H9 (cell line): ENCODE data around the gene RPS19. TPM values are rescaled to one million over a fixed set of nuclear protein-coding genes. Genes with fewer than 3 reads are reported as not detected.

Experiments
- DNase-seq: peaks from one replicate; pipeline ENCODE4 v3.0.0-alpha.2; 2017
- H2AFZ ChIP-seq: one replicate; pipeline ENCODE4 v1.6.1; 2013; ENCODE audit warnings: mild to moderate bottlenecking, low read length, control low read depth, moderate library complexity
- H2AK5ac ChIP-seq: 2 replicates; pipeline ENCODE4 v1.6.1; 2013; ENCODE audit warnings: low read length, control low read depth, mixed read lengths; ENCODE audit not compliant: insufficient read length
- H2BK120ac ChIP-seq: one replicate; pipeline ENCODE4 v1.6.1; 2013; ENCODE audit warnings: low read depth, mild to moderate bottlenecking, low read length, control low read depth, inconsistent platforms; ENCODE audit not compliant: poor library complexity, severe bottlenecking
- H2BK12ac ChIP-seq: 2 replicates; pipeline ENCODE4 v1.6.1; 2013; ENCODE audit warnings: low read length, control low read depth, mixed read lengths, low read depth; ENCODE audit not compliant: insufficient read length
- H2BK15ac ChIP-seq: 2 replicates; pipeline ENCODE4 v1.6.1; 2013; ENCODE audit warnings: low read depth, low read length, control low read depth
- H2BK20ac ChIP-seq: one replicate; pipeline ENCODE4 v1.6.1; 2013; ENCODE audit warnings: low read depth, mild to moderate bottlenecking, low read length, control low read depth, inconsistent platforms; ENCODE audit not compliant: poor library complexity, severe bottlenecking
- H2BK5ac ChIP-seq: 2 replicates; pipeline ENCODE4 v1.6.1; 2013; ENCODE audit warnings: low read length, control low read depth, mixed read lengths; ENCODE audit not compliant: insufficient read length
- H3K14ac ChIP-seq: 2 replicates; pipeline ENCODE4 v1.6.1; 2013; ENCODE audit warnings: low read length, control low read depth; ENCODE audit not compliant: insufficient read depth
- H3K18ac ChIP-seq: 2 replicates; pipeline ENCODE4 v1.6.1; 2013; ENCODE audit warnings: low read depth, mild to moderate bottlenecking, mixed read lengths, low read length, control low read depth; ENCODE audit not compliant: insufficient read length
- H3K23ac ChIP-seq: 2 replicates; pipeline ENCODE4 v1.6.1; 2013; ENCODE audit warnings: low read length, control low read depth, mixed read lengths, low read depth; ENCODE audit not compliant: insufficient read length
- H3K23me2 ChIP-seq: 2 replicates; pipeline ENCODE4 v1.6.1; 2013; ENCODE audit warnings: low read depth, mild to moderate bottlenecking, mixed read lengths, low read length, control low read depth; ENCODE audit not compliant: insufficient read length, poor library complexity, severe bottlenecking
- H3K27ac ChIP-seq: 2 replicates; pipeline ENCODE4 v1.5.1; 2013; ENCODE audit warnings: low read length, control low read depth, mixed read lengths, low read depth; ENCODE audit not compliant: insufficient read length
- H3K27me3 ChIP-seq: 2 replicates; pipeline ENCODE4 v1.6.1; 2013; ENCODE audit warnings: low read length, control low read depth, inconsistent platforms; ENCODE audit not compliant: insufficient read depth
- H3K4ac ChIP-seq: 2 replicates; pipeline ENCODE4 v1.6.1; 2013; ENCODE audit warnings: low read depth, mild to moderate bottlenecking, control low read depth, inconsistent platforms, low read length, moderate library complexity
- H3K4me1 ChIP-seq: 2 replicates; pipeline ENCODE4 v1.6.1; 2013; ENCODE audit warnings: low read length, control low read depth, inconsistent platforms; ENCODE audit not compliant: insufficient read depth
- H3K4me2 ChIP-seq: 2 replicates; pipeline ENCODE4 v1.6.1; 2013; ENCODE audit warnings: low read length, control low read depth, mixed read lengths; ENCODE audit not compliant: insufficient read length, insufficient read depth
- H3K56ac ChIP-seq: 2 replicates; pipeline ENCODE4 v1.6.1; 2013; ENCODE audit warnings: low read depth, mild to moderate bottlenecking, mixed read lengths, low read length, control low read depth; ENCODE audit not compliant: insufficient read length
- H3K79me1 ChIP-seq: 2 replicates; pipeline ENCODE4 v1.6.1; 2013; ENCODE audit warnings: low read depth, mild to moderate bottlenecking, moderate library complexity, low read length, control low read depth, inconsistent platforms; ENCODE audit not compliant: insufficient read depth, poor library complexity, severe bottlenecking
- H3K79me2 ChIP-seq: 2 replicates; pipeline ENCODE4 v1.6.1; 2013; ENCODE audit warnings: low read length, control low read depth, inconsistent platforms; ENCODE audit not compliant: insufficient read depth
- H3K9ac ChIP-seq: 2 replicates; pipeline ENCODE4 v1.6.1; 2013; ENCODE audit warnings: low read length, control low read depth, mixed read lengths; ENCODE audit not compliant: insufficient read length; ENCODE audit errors: extremely low read depth
- H3K9me3 ChIP-seq: one replicate; pipeline ENCODE4 v1.6.1; 2013; ENCODE audit warnings: low read depth, low read length, inconsistent platforms; ENCODE audit not compliant: control insufficient read depth
- H3T11ph ChIP-seq: one replicate; pipeline ENCODE4 v1.6.1; 2013; ENCODE audit warnings: mild to moderate bottlenecking, low read length, control low read depth, inconsistent platforms
- H4K20me1 ChIP-seq: one replicate; pipeline ENCODE4 v1.6.1; 2013; ENCODE audit not compliant: control insufficient read depth, insufficient read length, insufficient read depth
- H4K5ac ChIP-seq: 2 replicates; pipeline ENCODE4 v1.6.1; 2013; ENCODE audit warnings: low read depth, mild to moderate bottlenecking, mixed read lengths, low read length, control low read depth; ENCODE audit not compliant: insufficient read length
- H4K8ac ChIP-seq: replicated peaks from 2 replicates; pipeline ENCODE4 v1.6.1; 2013; ENCODE audit warnings: low read length, control low read depth, mixed read lengths, low read depth; ENCODE audit not compliant: insufficient read length
- H4K91ac ChIP-seq: 2 replicates; pipeline ENCODE4 v1.6.1; 2013; ENCODE audit warnings: low read depth, mild to moderate bottlenecking, moderate library complexity, mixed read lengths, low read length, control low read depth; ENCODE audit not compliant: insufficient read length
- H3K27ac Mint-ChIP-seq, 3 experiments: 2 replicates in 2 of 3; 3 replicates in 1 of 3; pipeline ENCODE4 v1.8.0; 2020 to 2021; ENCODE audit warnings: mixed read lengths in 3 of 3, mild to moderate bottlenecking in 1 of 3, moderate library complexity in 1 of 3
- H3K27me3 Mint-ChIP-seq: 2 replicates; pipeline ENCODE4 v1.8.0; 2021; ENCODE audit warnings: low read depth, mild to moderate bottlenecking, moderate library complexity, mixed read lengths
- H3K36me3 Mint-ChIP-seq, 3 experiments: 2 replicates in 2 of 3; 3 replicates in 1 of 3; pipeline ENCODE4 v1.8.0; 2020 to 2021; ENCODE audit warnings: low read depth in 3 of 3, mixed read lengths in 3 of 3; ENCODE audit not compliant: insufficient read depth in 1 of 3
- H3K4me1 Mint-ChIP-seq, 2 experiments: 2 replicates each; pipeline ENCODE4 v1.8.0; 2020; ENCODE audit warnings: mixed read lengths in 2 of 2
- H3K4me3 Mint-ChIP-seq, 2 experiments: 2 replicates in 1 of 2; 3 replicates in 1 of 2; pipeline ENCODE4 v1.8.0; 2020 to 2021; ENCODE audit warnings: mild to moderate bottlenecking in 2 of 2, mixed read lengths in 2 of 2, moderate library complexity in 1 of 2
- H3K9me3 Mint-ChIP-seq, 2 experiments: 2 replicates in 1 of 2; 3 replicates in 1 of 2; pipeline ENCODE4 v1.8.0; 2020; ENCODE audit warnings: mild to moderate bottlenecking in 2 of 2, mixed read lengths in 2 of 2, moderate library complexity in 1 of 2
- WGBS: extraction: QIAGEN DNeasy Blood & Tissue Kit; methylation state at CpG from one replicate; pipeline ENCODE4 v1.1.7; 2013; ENCODE audit warnings: missing lambda C conversion rate, low lambda C conversion rate, mixed read lengths; ENCODE audit not compliant: insufficient read length; ENCODE audit errors: extremely low coverage; 5-methylcytosine and 5-hydroxymethylcytosine counted together
- total RNA-seq: library from RNA; stranded (reverse); gene quantifications from 2 replicates; pipeline ENCODE4 v1.2.1, GENCODE V29; 2021
- TF ChIP-seq, protein P1 (sequence below): fragments of 200-600 bp; sonication (generic); conservative IDR thresholded peaks from 3 replicates; pipeline ENCODE4 v1.8.0; 2021; ENCODE audit warnings: antibody characterized with exemption, mild to moderate bottlenecking

The RPS19 gene
- total RNA-seq, 1 experiment from 2014 or later = 3,024 TPM

DNA sequence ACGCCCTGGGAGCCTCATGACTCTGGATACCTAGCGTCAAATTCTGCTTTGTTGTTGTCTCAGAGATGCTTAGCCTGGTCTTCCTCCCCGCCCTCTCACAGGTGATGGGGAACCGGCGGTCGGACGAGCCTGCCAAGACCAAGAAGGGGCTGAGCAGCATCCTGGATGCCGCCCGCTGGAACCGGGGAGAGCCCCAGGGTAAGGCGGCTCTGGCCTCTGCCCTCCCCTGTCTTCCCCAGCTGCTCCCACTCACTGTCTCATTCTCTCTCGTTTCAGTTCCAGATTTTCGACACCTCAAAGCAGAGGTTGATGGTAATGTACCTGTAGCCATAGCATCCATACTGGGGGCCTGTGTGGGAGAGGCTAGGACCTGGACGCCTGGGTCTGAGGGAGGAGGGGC is 34.3 kb downstream of the RPS19 start:
- no peaks in the 10 kb centered on the region for H4K20me1 ChIP-seq
- no peak overlapping the region for H3K9ac ChIP-seq
- no peak overlapping the region for H2BK20ac ChIP-seq
- H3K23ac ChIP-seq = no peak overlapping the region
- no peaks in the 10 kb centered on the region for H3K9me3 ChIP-seq
- no peak overlapping the region for H2BK15ac ChIP-seq
- no peak overlapping the region for H3K4me2 ChIP-seq
- no peaks in the 10 kb centered on the region; the same call in 1 of the 2 replicates for H3K4me1 ChIP-seq
- no peaks in the 10 kb centered on the region for H3K23me2 ChIP-seq
- no peak overlapping the region for H3K18ac ChIP-seq
- H2AK5ac ChIP-seq = no peak overlapping the region
- H4K91ac ChIP-seq = no peak overlapping the region
- H4K5ac ChIP-seq = no peak overlapping the region
- Mint-ChIP-seq H3K4me1 (peaks cover 0 to 32% of the 10 kb centered on the region in 2 experiments; a peak in 2 of 4 replicates), H3K27ac (peak overlapping the region in 1 of 3 experiments; percentile 30; a peak in 2 of 7 replicates), H3K27me3 (no peaks in the 10 kb centered on the region; the same call in 1 of the 2 replicates), H3K4me3 (no peak overlapping the region), H3K36me3 (peaks cover 8 to 43% (median 23%) of the 10 kb centered on the region in 3 experiments; a peak in 6 of 7 replicates), H3K9me3 (no peaks in the 10 kb centered on the region)
- H2BK12ac ChIP-seq = no peak overlapping the region
- H3K4ac ChIP-seq = no peak overlapping the region
- no peak overlapping the region for H4K8ac ChIP-seq
- no peak overlapping the region for H3T11ph ChIP-seq
- no peaks in the 10 kb centered on the region for H3K79me1 ChIP-seq
- H2BK5ac ChIP-seq = no peak overlapping the region
- no CpG with 5 or more reads among the region's 14 CpGs for WGBS
- H3K27me3 ChIP-seq = no peaks in the 10 kb centered on the region
- no peak overlapping the region for H2AFZ ChIP-seq
- H3K79me2 ChIP-seq = 0 out of 2 replicates have a peak, but pooled peaks cover 2% of the 10 kb centered on the region
- H2BK120ac ChIP-seq = no peak overlapping the region
- H3K27ac ChIP-seq = no peak overlapping the region
- DNase-seq = no peak
- no peak overlapping the region for H3K14ac ChIP-seq
- TF ChIP-seq, protein P1, sequence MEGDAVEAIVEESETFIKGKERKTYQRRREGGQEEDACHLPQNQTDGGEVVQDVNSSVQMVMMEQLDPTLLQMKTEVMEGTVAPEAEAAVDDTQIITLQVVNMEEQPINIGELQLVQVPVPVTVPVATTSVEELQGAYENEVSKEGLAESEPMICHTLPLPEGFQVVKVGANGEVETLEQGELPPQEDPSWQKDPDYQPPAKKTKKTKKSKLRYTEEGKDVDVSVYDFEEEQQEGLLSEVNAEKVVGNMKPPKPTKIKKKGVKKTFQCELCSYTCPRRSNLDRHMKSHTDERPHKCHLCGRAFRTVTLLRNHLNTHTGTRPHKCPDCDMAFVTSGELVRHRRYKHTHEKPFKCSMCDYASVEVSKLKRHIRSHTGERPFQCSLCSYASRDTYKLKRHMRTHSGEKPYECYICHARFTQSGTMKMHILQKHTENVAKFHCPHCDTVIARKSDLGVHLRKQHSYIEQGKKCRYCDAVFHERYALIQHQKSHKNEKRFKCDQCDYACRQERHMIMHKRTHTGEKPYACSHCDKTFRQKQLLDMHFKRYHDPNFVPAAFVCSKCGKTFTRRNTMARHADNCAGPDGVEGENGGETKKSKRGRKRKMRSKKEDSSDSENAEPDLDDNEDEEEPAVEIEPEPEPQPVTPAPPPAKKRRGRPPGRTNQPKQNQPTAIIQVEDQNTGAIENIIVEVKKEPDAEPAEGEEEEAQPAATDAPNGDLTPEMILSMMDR = no peak
- H3K56ac ChIP-seq = no peak overlapping the region
